Ramos (cell line): Measurements from ENCODE around the gene INPP5F.
"Not testable (repeated sequence)": the region's sequence is repeated elsewhere in the genome, so short reads cannot be mapped to it uniquely, and the experiment has no call there.

Experiments used
- in situ Hi-C: fragments of 300-500 bp; cut with MboI; formaldehyde crosslinking; loops from one replicate; pipeline ENCODE4 v1.14.3; 2022; ENCODE audit warnings: low sequenced_read_pairs; ENCODE audit not compliant: unreplicated experiment

The INPP5F gene

GRCh38 chr10:119705434-119705831, 20.4 kb upstream of the INPP5F start:
- in situ Hi-C loops = no loop called here

GRCh38 chr10:119706521-119707278, 19.1 kb upstream of the INPP5F start:
- in situ Hi-C loops = no loop called here

GRCh38 chr10:119707331-119707730, 18.5 kb upstream of the INPP5F start:
- in situ Hi-C loops = not testable (repeated sequence)

GRCh38 chr10:119710935-119711334, 14.9 kb upstream of the INPP5F start:
- in situ Hi-C loops = not testable (repeated sequence)

- in situ Hi-C loops = no loop called here
Observed at GRCh38 chr10:119713744-119714483, 11.9 kb upstream of the INPP5F start.

- in situ Hi-C loops = no loop called here
Observed at GRCh38 chr10:119714484-119714816, 11.4 kb upstream of the INPP5F start.

GRCh38 chr10:119715628-119716505, 10.0 kb upstream of the INPP5F start:
- in situ Hi-C loops = no loop called here

- in situ Hi-C loops = no loop called here
Observed at GRCh38 chr10:119723161-119723560, 2.7 kb upstream of the INPP5F start.

GRCh38 chr10:119723624-119724023, 2.2 kb upstream of the INPP5F start:
- in situ Hi-C loops = no loop called here

- in situ Hi-C loops = no loop called here
Observed at GRCh38 chr10:119724593-119725516, 995 bp upstream of the INPP5F start.

GRCh38 chr10:119725517-119725827, 378 bp upstream of the INPP5F start:
- in situ Hi-C loops = no loop called here

GRCh38 chr10:119726676-119727261, 919 bp downstream of the INPP5F start:
- in situ Hi-C loops = no loop called here

- in situ Hi-C loops = no loop called here
Observed at GRCh38 chr10:119728172-119728800, 2.4 kb downstream of the INPP5F start.

GRCh38 chr10:119734396-119735332, 8.8 kb downstream of the INPP5F start:
- in situ Hi-C loops = no loop called here

- in situ Hi-C loops = no loop called here
Observed at GRCh38 chr10:119735451-119735850, 9.6 kb downstream of the INPP5F start.

- in situ Hi-C loops = no loop called here
Observed at GRCh38 chr10:119736220-119736619, 10.4 kb downstream of the INPP5F start.

GRCh38 chr10:119737039-119737663, 11.3 kb downstream of the INPP5F start:
- in situ Hi-C loops = no loop called here

GRCh38 chr10:119737823-119738222, 12.0 kb downstream of the INPP5F start:
- in situ Hi-C loops = no loop called here
